HEK293 (cell line): ENCODE data around the gene SLC35F4.

Experiments
- CTCF ChIA-PET: fragments of 350-600 bp; formaldehyde crosslinking; extraction: SDS; loops from one replicate; lab custom pipeline; 2021; ENCODE audit warnings: antibody characterized with exemption; lab: Yijun Ruan, JAX
- POLR2A ChIA-PET: fragments of 300-600 bp; formaldehyde crosslinking; extraction: SDS; loops from one replicate; lab custom pipeline; 2020; ENCODE audit warnings: antibody characterized with exemption, inconsistent platforms; lab: Yijun Ruan, JAX
- H3K27ac ChIP-seq: fragments of 200-500 bp; sonication (Bioruptor generic); 2 replicates; pipeline ENCODE4 v1.5.1; 2014; ENCODE audit warnings: low read depth, low read length, control low read depth, inconsistent platforms; ENCODE audit errors: extremely low read depth
- H3K36me3 ChIP-seq, 2 experiments: fragments of 200-500 bp in 1 of 2; sonication (Bioruptor generic) in 1 of 2; 1 replicate in 1 of 2; 2 replicates in 1 of 2; pipeline ENCODE4 v1.5.1; 2014 to 2017; ENCODE audit warnings: inconsistent platforms in 2 of 2, low read length in 2 of 2; ENCODE audit not compliant: control insufficient read depth in 2 of 2, insufficient read depth in 1 of 2
- H3K4me1 ChIP-seq: fragments of 200-500 bp; sonication (Bioruptor generic); 2 replicates; pipeline ENCODE4 v1.5.1; 2014; ENCODE audit warnings: mild to moderate bottlenecking, low read length, inconsistent platforms; ENCODE audit not compliant: control insufficient read depth, insufficient read depth
- H3K4me3 ChIP-seq: 2 replicates; pipeline ENCODE4 v1.5.1; 2011; ENCODE audit warnings: low read depth, mild to moderate bottlenecking, control low read depth, low read length, moderate library complexity
- H3K9me3 ChIP-seq: fragments of 200-500 bp; sonication (Bioruptor generic); 2 replicates; pipeline ENCODE4 v1.5.1; 2014; ENCODE audit warnings: low read depth, low read length, inconsistent platforms; ENCODE audit not compliant: control insufficient read depth, insufficient read depth
- MYNN ChIP-seq: fragments of 450-650 bp; formaldehyde crosslinking; IDR thresholded peaks from 2 replicates; pipeline ENCODE4 v1.5.1; 2016; ENCODE audit warnings: missing biosample characterization, missing genetic modification characterization, borderline replicate concordance
- SCRT1 ChIP-seq: fragments of 450-650 bp; formaldehyde crosslinking; IDR thresholded peaks from 2 replicates; pipeline ENCODE4 v1.5.1; 2016; ENCODE audit warnings: missing biosample characterization, missing genetic modification characterization, borderline replicate concordance
- ZIC2 ChIP-seq: fragments of 450-650 bp; formaldehyde crosslinking; IDR thresholded peaks from 2 replicates; pipeline ENCODE4 v1.5.1; 2016; ENCODE audit warnings: missing biosample characterization, missing genetic modification characterization
- ZNF10 ChIP-seq: fragments of 450-650 bp; formaldehyde crosslinking; IDR thresholded peaks from 2 replicates; pipeline ENCODE4 v1.5.1; 2017; ENCODE audit warnings: missing biosample characterization, missing genetic modification characterization
- ZNF184 ChIP-seq: fragments of 450-650 bp; IDR thresholded peaks from 2 replicates; pipeline ENCODE4 v1.5.1; 2018; ENCODE audit warnings: missing biosample characterization, mild to moderate bottlenecking, missing genetic modification characterization
- ZNF202 ChIP-seq: fragments of 450-650 bp; formaldehyde crosslinking; IDR thresholded peaks from 2 replicates; pipeline ENCODE4 v1.5.1; 2016; ENCODE audit warnings: missing biosample characterization, missing genetic modification characterization, borderline replicate concordance
- ZNF239 ChIP-seq: fragments of 450-650 bp; formaldehyde crosslinking; IDR thresholded peaks from 2 replicates; pipeline ENCODE4 v1.5.1; 2016; ENCODE audit warnings: missing biosample characterization, missing genetic modification characterization
- ZNF423 ChIP-seq: fragments of 450-650 bp; formaldehyde crosslinking; IDR thresholded peaks from 2 replicates; pipeline ENCODE4 v1.5.1; 2016; ENCODE audit warnings: missing biosample characterization, missing genetic modification characterization
- ZNF544 ChIP-seq: fragments of 450-650 bp; formaldehyde crosslinking; IDR thresholded peaks from 2 replicates; pipeline ENCODE4 v1.5.0; 2017; ENCODE audit warnings: missing biosample characterization, missing genetic modification characterization
- ZNF549 ChIP-seq: fragments of 450-650 bp; IDR thresholded peaks from 2 replicates; pipeline ENCODE4 v1.5.1; 2018; ENCODE audit warnings: missing biosample characterization, missing genetic modification characterization, mild to moderate bottlenecking, inconsistent platforms, moderate library complexity
- ZNF664 ChIP-seq: fragments of 450-650 bp; formaldehyde crosslinking; IDR thresholded peaks from 2 replicates; pipeline ENCODE4 v1.5.1; 2016; ENCODE audit warnings: missing biosample characterization, missing genetic modification characterization
- ZNF843 ChIP-seq: fragments of 450-650 bp; formaldehyde crosslinking; IDR thresholded peaks from 2 replicates; pipeline ENCODE4 v1.5.1; 2016; ENCODE audit warnings: missing biosample characterization, missing genetic modification characterization
- ZSCAN23 ChIP-seq: fragments of 450-650 bp; formaldehyde crosslinking; IDR thresholded peaks from 2 replicates; pipeline ENCODE4 v1.5.1; 2016; ENCODE audit warnings: missing biosample characterization, missing genetic modification characterization
- ZXDB ChIP-seq: fragments of 450-650 bp; formaldehyde crosslinking; IDR thresholded peaks from 2 replicates; pipeline ENCODE4 v1.5.1; 2016; ENCODE audit warnings: missing biosample characterization, missing genetic modification characterization
- TF ChIP-seq, protein P1 (sequence below): fragments of 450-650 bp; formaldehyde crosslinking; IDR thresholded peaks from 2 replicates; pipeline ENCODE4 v1.5.1; 2016; ENCODE audit warnings: missing biosample characterization, missing genetic modification characterization
- TF ChIP-seq, protein P2 (sequence below): sonication (generic); formaldehyde crosslinking; IDR thresholded peaks from 2 replicates; pipeline ENCODE4 v1.8.1; 2022; ENCODE audit warnings: mild to moderate bottlenecking, moderate library complexity, missing genetic modification reagents
- TF ChIP-seq, protein P3 (sequence below): fragments of 450-650 bp; formaldehyde crosslinking; IDR thresholded peaks from 2 replicates; pipeline ENCODE4 v1.5.1; 2016; ENCODE audit warnings: missing biosample characterization, missing genetic modification characterization
- TF ChIP-seq, protein P4 (sequence below): fragments of 450-650 bp; formaldehyde crosslinking; IDR thresholded peaks from 2 replicates; pipeline ENCODE4 v1.5.1; 2017; ENCODE audit warnings: missing biosample characterization, missing genetic modification characterization

SLC35F4 gene

DNA sequence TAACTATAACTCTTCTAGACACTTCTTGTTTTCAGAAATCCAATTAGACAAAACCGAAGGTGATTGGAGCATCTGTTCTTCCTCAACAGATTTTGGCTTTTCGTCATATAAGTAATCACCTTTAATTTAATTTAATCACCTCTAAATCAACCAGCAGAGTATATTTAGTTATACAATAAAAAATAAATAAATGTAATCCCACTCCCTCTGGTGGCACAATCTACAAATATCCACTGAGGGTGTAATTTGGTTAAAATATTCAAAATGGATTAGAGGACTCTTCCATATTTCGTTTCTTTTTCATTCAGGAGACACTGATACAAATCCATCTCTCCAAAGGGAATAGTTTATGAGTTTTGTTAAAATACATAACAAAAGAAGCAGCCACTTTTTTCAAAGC, 18.3 kb upstream of the SLC35F4 start:
- Histone ChIP-seq H3K4me1 (no peaks in the 10 kb centered on the region), H3K27ac (no peak overlapping the region), H3K36me3 (no peaks in the 10 kb centered on the region), H3K4me3 (no peak overlapping the region), H3K9me3 (no peaks in the 10 kb centered on the region)
- CTCF ChIA-PET, result interaction anchor here (1.4 kb wide), 1 partner anchor 191 kb away, joined by 5 read pairs; no protein-coding TSS in a partner anchor
- TF ChIP-seq ZNF664 (tag by site-specific recombination), result no peak
- TF ChIP-seq, protein P1, sequence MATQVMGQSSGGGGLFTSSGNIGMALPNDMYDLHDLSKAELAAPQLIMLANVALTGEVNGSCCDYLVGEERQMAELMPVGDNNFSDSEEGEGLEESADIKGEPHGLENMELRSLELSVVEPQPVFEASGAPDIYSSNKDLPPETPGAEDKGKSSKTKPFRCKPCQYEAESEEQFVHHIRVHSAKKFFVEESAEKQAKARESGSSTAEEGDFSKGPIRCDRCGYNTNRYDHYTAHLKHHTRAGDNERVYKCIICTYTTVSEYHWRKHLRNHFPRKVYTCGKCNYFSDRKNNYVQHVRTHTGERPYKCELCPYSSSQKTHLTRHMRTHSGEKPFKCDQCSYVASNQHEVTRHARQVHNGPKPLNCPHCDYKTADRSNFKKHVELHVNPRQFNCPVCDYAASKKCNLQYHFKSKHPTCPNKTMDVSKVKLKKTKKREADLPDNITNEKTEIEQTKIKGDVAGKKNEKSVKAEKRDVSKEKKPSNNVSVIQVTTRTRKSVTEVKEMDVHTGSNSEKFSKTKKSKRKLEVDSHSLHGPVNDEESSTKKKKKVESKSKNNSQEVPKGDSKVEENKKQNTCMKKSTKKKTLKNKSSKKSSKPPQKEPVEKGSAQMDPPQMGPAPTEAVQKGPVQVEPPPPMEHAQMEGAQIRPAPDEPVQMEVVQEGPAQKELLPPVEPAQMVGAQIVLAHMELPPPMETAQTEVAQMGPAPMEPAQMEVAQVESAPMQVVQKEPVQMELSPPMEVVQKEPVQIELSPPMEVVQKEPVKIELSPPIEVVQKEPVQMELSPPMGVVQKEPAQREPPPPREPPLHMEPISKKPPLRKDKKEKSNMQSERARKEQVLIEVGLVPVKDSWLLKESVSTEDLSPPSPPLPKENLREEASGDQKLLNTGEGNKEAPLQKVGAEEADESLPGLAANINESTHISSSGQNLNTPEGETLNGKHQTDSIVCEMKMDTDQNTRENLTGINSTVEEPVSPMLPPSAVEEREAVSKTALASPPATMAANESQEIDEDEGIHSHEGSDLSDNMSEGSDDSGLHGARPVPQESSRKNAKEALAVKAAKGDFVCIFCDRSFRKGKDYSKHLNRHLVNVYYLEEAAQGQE (tag by site-specific recombination), result no peak
- TF ChIP-seq ZNF202 (tag by site-specific recombination), result no peak
- no peak for TF ChIP-seq ZNF549
- TF ChIP-seq ZNF184 (tag by site-specific recombination), result no peak
- no peak for TF ChIP-seq ZNF10
- POLR2A ChIA-PET, result no interaction called here

DNA sequence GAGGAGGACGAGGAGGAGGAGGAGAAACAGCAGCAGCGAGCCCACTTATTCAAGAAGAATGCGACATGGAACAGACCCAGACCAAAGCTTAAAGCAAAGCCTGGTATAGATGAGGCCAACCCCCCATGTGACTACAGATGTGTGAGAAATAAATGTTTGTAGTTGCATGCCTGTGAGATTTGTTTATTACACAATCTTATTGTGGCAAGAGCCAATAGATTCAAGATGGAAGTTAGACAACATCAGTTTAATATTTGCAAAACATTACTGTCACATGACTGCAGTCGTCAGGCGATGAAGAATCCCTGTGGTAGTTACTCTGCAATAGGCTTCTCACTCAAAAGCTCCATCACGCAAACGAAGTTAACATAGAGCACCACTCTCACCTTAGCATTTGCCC, 17.2 kb upstream of the SLC35F4 start:
- POLR2A ChIA-PET, result no interaction called here
- CTCF ChIA-PET, result interaction anchor here (0.7 to 1.4 kb wide), 3 partner anchors 12 to 271 kb away, joined by 4 to 6 read pairs (median 5); no protein-coding TSS in a partner anchor

More for the DNA sequence above, 17.2 kb upstream of the SLC35F4 start:
- no peak overlapping the region for H3K4me3 ChIP-seq
- no peaks in the 10 kb centered on the region for H3K4me1 ChIP-seq
- TF ChIP-seq, protein P2, sequence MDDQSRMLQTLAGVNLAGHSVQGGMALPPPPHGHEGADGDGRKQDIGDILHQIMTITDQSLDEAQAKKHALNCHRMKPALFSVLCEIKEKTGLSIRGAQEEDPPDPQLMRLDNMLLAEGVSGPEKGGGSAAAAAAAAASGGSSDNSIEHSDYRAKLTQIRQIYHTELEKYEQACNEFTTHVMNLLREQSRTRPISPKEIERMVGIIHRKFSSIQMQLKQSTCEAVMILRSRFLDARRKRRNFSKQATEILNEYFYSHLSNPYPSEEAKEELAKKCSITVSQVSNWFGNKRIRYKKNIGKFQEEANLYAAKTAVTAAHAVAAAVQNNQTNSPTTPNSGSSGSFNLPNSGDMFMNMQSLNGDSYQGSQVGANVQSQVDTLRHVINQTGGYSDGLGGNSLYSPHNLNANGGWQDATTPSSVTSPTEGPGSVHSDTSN, result no peak
- TF ChIP-seq ZIC2 (tag by site-specific recombination) (no peak), ZNF544 (tag by site-specific recombination) (no peak), SCRT1 (tag by site-specific recombination) (no peak), ZNF843 (tag by site-specific recombination) (no peak), ZNF202 (tag by site-specific recombination) (no peak), ZNF423 (tag by site-specific recombination) (no peak), ZXDB (tag by site-specific recombination) (no peak), ZNF239 (tag by site-specific recombination) (no peak), MYNN (tag by site-specific recombination) (no peak), ZSCAN23 (tag by site-specific recombination) (no peak)
- TF ChIP-seq, protein P3, sequence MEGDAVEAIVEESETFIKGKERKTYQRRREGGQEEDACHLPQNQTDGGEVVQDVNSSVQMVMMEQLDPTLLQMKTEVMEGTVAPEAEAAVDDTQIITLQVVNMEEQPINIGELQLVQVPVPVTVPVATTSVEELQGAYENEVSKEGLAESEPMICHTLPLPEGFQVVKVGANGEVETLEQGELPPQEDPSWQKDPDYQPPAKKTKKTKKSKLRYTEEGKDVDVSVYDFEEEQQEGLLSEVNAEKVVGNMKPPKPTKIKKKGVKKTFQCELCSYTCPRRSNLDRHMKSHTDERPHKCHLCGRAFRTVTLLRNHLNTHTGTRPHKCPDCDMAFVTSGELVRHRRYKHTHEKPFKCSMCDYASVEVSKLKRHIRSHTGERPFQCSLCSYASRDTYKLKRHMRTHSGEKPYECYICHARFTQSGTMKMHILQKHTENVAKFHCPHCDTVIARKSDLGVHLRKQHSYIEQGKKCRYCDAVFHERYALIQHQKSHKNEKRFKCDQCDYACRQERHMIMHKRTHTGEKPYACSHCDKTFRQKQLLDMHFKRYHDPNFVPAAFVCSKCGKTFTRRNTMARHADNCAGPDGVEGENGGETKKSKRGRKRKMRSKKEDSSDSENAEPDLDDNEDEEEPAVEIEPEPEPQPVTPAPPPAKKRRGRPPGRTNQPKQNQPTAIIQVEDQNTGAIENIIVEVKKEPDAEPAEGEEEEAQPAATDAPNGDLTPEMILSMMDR, result no peak
- TF ChIP-seq, protein P4, sequence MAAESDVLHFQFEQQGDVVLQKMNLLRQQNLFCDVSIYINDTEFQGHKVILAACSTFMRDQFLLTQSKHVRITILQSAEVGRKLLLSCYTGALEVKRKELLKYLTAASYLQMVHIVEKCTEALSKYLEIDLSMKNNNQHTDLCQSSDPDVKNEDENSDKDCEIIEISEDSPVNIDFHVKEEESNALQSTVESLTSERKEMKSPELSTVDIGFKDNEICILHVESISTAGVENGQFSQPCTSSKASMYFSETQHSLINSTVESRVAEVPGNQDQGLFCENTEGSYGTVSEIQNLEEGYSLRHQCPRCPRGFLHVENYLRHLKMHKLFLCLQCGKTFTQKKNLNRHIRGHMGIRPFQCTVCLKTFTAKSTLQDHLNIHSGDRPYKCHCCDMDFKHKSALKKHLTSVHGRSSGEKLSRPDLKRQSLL, result no peak
- no peak overlapping the region for H3K27ac ChIP-seq
- no peaks in the 10 kb centered on the region for H3K36me3 ChIP-seq
- H3K9me3 ChIP-seq, result no peaks in the 10 kb centered on the region
